ENCODE results near the gene AVPI1.
A peak's percentile ranks its signal among the peaks of the same experiment; 100 is the strongest.
"Not testable (repeated sequence)": the region's sequence is repeated elsewhere in the genome, so short reads cannot be mapped to it uniquely, and the experiment has no call there.

AVPI1 gene

DNA sequence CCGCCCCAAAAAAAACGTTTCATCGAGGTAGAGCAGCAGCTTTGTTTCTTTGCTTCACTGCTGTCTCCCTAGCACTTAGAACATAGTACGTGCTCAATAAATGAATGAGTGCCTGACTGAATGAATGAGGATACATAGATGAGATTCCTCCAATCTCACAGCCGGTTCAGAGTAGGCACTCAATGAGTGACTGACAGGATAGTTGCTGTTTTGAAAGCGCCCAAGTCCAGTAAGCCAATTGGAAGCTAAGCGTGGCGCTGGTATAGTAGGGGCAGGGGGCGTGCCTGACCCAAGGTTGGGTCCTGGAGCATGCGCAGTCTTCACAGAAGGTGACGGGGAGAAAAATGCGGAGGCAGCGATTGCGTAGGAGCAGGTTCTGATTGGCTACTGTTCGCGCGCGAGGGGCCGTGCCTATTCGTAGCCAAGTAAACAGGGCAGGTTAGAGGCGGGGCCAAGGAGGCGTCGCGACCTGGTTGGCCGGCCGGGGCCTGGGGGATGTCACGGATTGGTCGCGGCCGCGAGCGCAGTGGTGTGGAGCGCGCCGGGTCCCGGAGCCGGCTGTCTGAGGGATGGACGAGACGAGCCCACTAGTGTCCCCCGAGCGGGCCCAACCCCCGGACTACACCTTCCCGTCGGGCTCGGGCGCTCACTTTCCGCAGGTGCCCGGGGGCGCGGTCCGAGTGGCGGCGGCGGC is 46.7 kb downstream of the AVPI1 start, which contains the start of gene PI4K2A:
TSS of gene PI4K2A (plus strand) at position 498 of the 694 bp plus-strand sequence. CDS start at position 570, 72 bp downstream.
- peak; percentile 99 for FAIRE-seq

DNA sequence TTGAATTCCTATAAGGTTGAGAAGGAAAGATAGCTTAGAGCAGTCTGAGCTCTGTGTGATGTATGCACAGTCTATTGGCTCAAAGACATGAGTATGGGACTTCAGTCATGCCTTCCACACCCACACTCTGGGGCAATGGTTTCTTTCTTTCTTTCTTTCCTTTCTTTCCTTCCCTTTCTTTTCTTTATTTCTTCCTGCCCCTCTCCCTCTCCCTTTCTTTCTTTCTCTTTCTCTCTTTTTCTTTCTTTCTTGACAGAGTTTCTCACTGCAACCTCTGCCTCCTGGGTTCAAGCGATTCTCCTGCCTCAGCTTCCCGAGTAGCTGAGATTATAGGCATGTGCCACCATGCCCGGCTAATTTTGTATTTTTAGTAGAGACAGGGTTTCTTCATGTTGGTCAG is 48.0 kb downstream of the AVPI1 start:
- not testable (repeated sequence) for FAIRE-seq

DNA sequence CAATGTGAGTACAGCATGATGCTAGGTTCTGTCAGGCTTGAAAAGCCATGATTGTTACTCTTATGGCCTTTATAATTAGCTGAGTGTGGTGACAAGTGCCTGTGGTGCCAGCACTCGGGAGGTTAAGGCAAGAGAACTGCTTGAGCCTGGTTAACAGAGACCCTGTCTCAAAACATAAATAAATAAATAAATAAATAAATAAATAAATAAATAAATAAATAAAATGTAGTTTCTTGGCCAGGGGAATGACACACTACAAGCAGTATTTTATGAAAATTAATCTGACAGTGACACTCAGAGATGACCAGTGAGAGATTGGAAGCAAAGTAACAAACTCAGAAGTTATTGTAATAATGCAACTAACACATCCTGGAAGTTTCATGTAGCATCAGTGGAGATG is 51.5 kb downstream of the AVPI1 start:
- FAIRE-seq, result no peak

DNA sequence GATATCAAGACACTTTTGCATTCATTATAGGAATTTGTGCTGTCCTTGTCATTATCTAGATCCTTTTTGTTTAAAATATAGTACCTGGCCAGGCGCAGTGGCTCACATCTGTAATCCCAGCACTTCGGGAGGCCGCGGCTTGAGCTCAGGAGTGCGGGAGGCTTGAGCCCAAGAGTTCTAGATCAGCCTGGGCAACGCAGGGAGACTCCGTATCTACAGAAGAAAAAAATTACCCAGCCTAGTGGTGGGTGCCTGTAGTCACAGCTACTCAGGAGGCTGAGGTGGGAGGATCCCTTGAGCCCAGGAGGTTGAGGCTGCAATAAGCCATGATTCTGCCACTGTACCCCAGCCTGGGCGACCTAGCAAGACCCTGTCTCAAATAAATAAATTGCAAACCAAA is 53.1 kb downstream of the AVPI1 start:
- FAIRE-seq, result no peak

DNA sequence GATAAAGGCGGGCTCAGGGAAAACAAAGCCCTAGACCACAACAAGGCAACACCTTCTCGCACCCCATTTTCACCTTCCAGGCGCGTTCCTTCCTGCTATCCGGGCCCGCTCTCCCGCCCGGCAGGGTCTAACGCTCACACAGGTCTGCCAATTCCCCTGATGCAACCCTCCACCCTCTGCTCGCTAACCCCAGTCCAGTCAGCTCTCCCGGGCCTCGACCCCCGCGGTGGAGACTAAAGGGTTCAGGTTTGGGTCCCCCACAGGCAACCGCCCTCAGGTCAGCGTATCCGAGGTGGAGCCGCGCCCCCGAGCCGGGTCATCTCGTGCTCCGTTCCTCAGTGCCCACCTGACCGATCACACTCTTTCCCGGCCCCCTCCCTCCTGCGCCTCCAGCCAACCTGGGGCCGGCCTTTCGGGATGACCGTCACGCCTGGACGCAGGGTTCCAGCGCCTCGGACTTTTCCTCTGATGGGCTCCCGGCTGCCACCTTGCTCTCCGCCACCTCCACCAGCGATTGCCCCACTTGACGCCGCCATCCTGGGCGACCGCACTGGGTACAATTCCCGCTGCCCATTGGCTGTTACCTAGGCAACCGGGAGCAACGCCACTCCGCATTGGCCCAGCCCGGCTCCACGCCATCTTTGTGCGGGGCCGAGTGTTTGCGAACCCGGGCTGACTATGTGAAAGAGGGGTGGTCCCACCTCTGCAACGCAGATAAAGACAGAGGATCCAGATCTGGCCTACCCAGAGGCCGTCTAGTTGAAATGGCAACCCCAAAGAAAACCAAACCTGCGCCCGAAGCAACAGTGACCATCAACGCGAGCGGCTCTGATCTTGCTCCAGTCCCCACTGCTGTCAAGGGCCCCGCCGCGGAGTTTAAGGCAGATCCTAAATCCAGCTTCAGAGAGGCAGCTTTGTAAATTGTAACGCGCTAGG is 53.8 kb downstream of the AVPI1 start, which contains the start of gene MORN4:
TSS of gene MORN4 (minus strand) at position 552 of the 936 bp plus-strand sequence. CDS start 13,847 bp downstream, outside the sequence.
- FAIRE-seq, result peak; percentile 70

DNA sequence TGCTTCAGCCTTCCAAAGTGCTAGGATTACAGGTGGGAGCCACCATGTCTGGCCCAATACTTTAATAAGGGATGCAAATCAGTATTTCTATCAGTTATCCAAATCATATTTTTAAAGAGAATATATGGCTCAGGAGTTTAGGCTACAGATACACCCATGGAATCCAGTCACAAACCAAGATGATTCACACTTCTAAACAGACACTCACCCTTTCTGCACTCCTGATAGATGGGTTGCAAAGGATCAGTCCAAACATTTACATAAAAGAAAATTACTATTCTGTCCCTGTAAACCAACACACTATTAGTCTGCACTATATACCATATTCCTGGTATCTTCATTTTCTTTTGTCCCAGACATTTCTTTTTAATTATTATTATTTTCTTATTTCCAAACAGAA is 55.9 kb downstream of the AVPI1 start:
- FAIRE-seq, result no peak

DNA sequence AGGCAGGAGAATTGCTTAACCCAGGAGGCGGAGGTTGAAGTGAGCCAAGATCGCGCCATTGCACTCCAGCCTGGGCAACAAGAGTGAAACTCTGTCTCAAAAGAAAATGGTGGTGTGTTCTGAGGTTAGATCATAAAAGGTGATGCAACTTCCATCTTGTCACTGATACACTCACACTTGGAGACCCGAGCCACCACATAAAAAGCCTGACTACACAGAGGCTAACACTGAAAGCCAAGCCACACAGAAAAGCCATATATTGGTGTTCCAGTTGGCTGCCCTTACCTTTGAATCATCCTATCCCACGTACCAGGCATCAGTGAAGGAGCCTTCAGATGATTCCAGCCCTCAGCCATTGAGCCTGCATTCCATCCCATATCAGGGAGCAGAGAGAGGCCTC is 57.8 kb downstream of the AVPI1 start:
- FAIRE-seq, result no peak

DNA sequence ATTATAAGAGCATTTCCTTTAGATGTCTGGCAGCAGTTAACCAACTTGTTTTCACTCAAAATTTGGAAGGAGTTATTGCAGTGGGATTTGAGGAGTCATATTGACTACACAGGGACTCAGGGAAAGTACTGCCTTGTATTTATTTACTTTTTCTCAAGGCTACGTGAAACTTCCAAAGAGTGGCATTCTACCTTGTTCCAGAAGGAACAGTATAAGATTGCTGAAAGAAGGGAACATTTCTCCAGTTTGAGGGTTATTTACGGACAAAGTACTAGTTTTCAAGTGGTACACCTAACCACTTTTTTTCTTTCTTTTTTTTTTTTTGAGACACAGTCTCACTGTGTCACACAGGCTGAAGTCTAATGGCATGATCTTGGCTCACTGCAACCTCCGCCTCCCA is 58.8 kb downstream of the AVPI1 start:
- FAIRE-seq, result no peak

DNA sequence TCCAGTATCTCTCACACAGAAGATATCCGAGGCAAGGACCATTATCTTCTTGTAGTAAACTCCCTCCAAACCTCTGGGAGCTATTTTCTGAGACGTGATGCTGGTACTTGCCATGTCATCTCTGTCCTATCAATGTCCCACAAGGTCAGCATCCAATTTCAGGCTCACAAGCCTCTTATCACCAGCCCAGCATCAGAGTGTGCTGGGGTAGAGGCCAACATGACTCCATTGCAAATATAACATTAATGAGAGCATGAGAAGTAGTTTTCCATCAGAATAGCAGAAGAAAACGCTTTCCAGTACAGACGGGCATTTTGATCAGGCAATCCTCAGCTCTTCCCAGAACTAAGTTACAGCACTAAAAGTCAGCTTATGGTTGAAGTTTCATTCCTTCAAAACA is 59.3 kb downstream of the AVPI1 start:
- no peak for FAIRE-seq
